Activated T-helper 1 cell treated with anti-CD3 and anti-CD28 coated beads, Interleukin-12 subunit alpha, Interleukin-12 subunit beta, Interleukin-2, Interleukin-4 antibody, amounts not matched to agents 30 ng/mL and 10 ng/mL and 1 ng/mL, durations not matched to agents 14 hours and 24 hours and 36 hours (primary cell): ENCODE measurements around the gene GRID1. TPM values are rescaled to one million over a fixed set of nuclear protein-coding genes. Genes with fewer than 3 reads are reported as not detected.

Experiments used
- DNase-seq: peaks from one replicate; pipeline ENCODE4 v3.0.0; 2021; ENCODE audit warnings: low spot score
- H3K27ac Mint-ChIP-seq: one replicate; pipeline ENCODE4 v1.8.0; 2021; ENCODE audit warnings: mild to moderate bottlenecking, mixed read lengths
- H3K27me3 Mint-ChIP-seq: one replicate; pipeline ENCODE4 v1.8.0; 2022; ENCODE audit warnings: mild to moderate bottlenecking, moderate library complexity, mixed read lengths; ENCODE audit not compliant: insufficient read depth
- H3K36me3 Mint-ChIP-seq: one replicate; pipeline ENCODE4 v1.8.0; 2021; ENCODE audit warnings: low read depth, mixed read lengths
- H3K4me1 Mint-ChIP-seq: one replicate; pipeline ENCODE4 v1.8.0; 2021; ENCODE audit warnings: low read depth, mixed read lengths
- H3K4me3 Mint-ChIP-seq: one replicate; pipeline ENCODE4 v1.8.0; 2021; ENCODE audit warnings: mild to moderate bottlenecking, moderate library complexity, mixed read lengths
- H3K9me3 Mint-ChIP-seq: one replicate; pipeline ENCODE4 v1.8.0; 2021; ENCODE audit warnings: mixed read lengths
- intact Hi-C: fragments of 100-400 bp; cut with micrococcal nuclease; formaldehyde crosslinking; loops from one replicate; pipeline ENCODE4 v1.15.1; 2024
- total RNA-seq: library from RNA; stranded (reverse); gene quantifications from 2 replicates; pipeline ENCODE4 v1.2.3, GENCODE V29; 2022

GRID1 gene
- total RNA-seq, 1 donor from 2014 or later: not detected

DNA sequence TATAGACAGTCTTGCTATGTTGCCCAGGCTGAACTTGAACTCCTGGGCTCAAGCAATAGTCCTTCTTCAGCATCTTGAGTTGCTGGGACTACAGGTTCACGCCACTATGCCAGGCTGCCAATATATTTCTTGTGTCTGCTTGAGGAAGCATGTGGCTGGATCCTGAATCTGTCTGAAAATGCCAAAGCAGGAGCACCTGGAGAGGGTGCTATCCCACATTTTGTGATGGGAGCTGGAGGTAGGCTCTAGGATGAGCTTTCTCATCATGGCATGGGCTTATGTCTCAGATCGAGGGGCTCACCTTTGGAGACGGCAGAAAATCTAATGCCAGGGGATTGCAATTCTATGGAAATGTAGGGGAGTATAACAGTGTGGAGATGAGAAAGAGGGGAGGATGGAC lies 744.2 kb downstream of the GRID1 start:
- Mint-ChIP-seq H3K4me3 (no peak overlapping the region), H3K27ac (no peak overlapping the region), H3K36me3 (no peaks in the 10 kb centered on the region), H3K27me3 (peaks cover 11% of the 10 kb centered on the region), H3K9me3 (no peaks in the 10 kb centered on the region), H3K4me1 (no peaks in the 10 kb centered on the region)
- intact Hi-C loops: no loop called here
- no peak for DNase-seq

DNA sequence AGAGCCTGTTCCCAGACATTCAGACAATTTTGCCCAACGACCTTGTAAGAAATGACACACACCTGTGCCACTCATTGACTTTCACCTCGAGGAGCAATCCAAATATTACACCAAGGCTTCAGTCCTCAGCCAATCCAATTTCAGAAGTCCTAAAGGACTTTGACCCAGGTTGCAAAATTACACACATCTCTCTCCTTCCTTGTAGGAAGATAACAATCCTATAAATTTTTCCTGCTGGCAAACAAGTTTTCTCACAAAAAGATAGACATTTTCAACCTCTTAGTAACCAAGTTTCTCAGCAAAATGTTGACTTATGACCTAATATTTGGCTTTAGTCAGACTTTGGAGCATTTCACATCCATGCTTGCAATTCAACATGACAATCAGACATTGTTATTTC lies 745.0 kb downstream of the GRID1 start:
- no peaks in the 10 kb centered on the region for H3K9me3 Mint-ChIP-seq
- no peak for DNase-seq
- peaks cover 14% of the 10 kb centered on the region for H3K27me3 Mint-ChIP-seq
- H3K36me3 Mint-ChIP-seq: no peaks in the 10 kb centered on the region
- H3K27ac Mint-ChIP-seq: no peak overlapping the region
- no peak overlapping the region for H3K4me3 Mint-ChIP-seq
- intact Hi-C loops: no loop called here
- H3K4me1 Mint-ChIP-seq: no peaks in the 10 kb centered on the region

DNA sequence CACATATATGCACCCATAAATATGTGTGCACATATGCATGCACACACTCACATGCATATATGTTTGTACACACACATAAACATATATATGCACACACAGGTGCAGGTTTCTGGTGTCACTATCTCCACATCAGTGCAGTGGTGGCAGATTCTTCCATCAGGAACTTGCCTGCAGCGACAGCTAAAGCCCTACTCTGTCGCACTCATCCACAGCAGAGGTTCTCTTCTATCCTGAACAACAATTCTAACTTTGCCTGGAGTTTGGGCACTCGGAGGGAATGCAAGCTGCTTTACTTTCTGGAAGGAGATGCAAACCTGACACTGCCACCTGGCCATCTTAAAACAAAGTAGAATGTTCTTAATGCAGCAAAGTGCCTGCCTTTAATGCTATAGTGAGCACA lies 745.8 kb downstream of the GRID1 start:
- peaks cover 14% of the 10 kb centered on the region for H3K27me3 Mint-ChIP-seq
- H3K27ac Mint-ChIP-seq: no peak overlapping the region
- DNase-seq: no peak
- no peaks in the 10 kb centered on the region for H3K36me3 Mint-ChIP-seq
- intact Hi-C loops: no loop called here
- H3K4me3 Mint-ChIP-seq: no peak overlapping the region
- no peaks in the 10 kb centered on the region for H3K9me3 Mint-ChIP-seq
- H3K4me1 Mint-ChIP-seq: no peaks in the 10 kb centered on the region

DNA sequence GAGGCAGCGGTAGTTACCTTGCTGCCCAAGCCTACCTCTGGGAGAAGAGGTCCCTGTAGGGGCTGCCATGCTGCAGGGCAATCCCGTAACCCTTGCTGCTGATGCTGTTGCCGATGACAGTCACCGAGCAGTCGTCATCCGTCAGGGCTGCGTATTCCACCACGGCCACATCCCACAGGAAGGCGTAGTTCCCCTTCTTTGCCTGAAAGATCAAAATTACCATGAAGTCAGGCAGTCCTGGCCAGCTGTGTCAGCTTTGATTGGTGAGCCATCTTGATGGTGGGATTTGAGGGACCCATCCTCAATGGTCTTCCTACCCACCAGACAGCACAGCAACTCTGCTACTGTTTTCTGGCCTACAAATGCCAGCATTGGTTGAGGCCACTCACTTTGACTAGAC lies 746.8 kb downstream of the GRID1 start:
- H3K4me1 Mint-ChIP-seq: peaks cover 2% of the 10 kb centered on the region

DNA sequence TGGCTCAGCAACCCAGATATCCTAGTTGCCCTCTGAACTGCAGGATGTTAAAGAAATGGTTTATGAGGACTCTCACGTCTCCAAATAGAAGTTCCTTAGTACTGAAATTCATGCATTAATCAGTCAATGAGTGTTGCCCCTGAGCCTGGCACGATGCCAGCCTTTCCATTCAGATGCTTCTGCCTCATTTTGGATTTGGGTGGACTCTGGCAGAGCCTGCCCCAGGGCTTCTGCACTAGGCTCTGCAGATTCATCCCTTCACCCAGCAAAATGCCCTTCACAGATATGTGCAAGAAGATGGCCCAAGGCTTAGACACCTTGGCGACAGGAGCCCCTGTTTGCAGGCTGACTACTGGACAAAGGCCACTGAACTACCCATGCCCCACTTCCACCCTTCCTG lies 747.8 kb downstream of the GRID1 start:
- H3K36me3 Mint-ChIP-seq: no peaks in the 10 kb centered on the region
- peaks cover 12% of the 10 kb centered on the region for H3K4me1 Mint-ChIP-seq
- intact Hi-C loops: no loop called here
- peaks cover 14% of the 10 kb centered on the region for H3K27me3 Mint-ChIP-seq
- no peak overlapping the region for H3K27ac Mint-ChIP-seq
- H3K4me3 Mint-ChIP-seq: no peak overlapping the region
- DNase-seq: no peak
- no peaks in the 10 kb centered on the region for H3K9me3 Mint-ChIP-seq

More for the DNA sequence above, 746.8 kb downstream of the GRID1 start:
- intact Hi-C loops: no loop called here
- Mint-ChIP-seq H3K4me3 (no peak overlapping the region), H3K27ac (no peak overlapping the region), H3K9me3 (no peaks in the 10 kb centered on the region), H3K36me3 (no peaks in the 10 kb centered on the region), H3K27me3 (peaks cover 11% of the 10 kb centered on the region)
- DNase-seq: no peak

DNA sequence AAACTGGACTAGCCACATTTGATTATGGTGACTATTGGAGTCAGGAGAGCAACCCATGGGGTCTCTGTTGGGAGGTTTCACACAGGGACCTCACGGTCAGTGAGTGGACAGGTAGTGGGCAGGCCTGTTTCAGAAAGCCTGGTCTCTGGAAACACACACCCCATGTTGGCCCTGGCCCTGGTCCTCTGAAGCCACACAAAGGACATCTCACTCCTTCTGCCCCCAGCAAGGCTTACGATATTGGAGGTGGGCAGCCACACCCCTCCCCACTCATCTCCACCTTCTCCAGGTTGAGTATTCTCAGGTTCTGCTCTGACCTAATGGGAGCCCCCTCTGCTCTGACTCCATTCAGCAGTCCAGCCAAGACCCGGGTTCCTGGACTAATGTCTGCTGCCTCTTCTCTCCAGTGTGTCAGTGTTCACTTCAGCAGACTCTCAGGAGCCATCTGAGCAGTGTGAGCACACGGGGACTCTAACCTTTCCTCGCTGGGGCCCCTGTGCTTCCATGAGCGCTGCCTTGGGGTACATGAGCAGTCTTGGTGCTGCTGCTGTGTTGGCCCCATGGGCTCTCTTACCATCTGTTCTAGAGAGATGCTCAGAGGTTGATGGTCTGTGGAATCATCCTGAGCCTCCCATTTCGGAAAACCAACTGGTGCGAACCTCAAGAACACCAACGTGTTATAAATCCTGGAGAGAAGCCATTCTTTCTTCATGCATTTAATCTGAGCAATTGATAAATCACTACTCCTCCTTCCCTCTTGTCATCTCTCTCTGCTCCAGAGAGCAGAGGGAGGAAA lies 748.6 kb downstream of the GRID1 start:
- intact Hi-C loops: no loop called here
- peaks cover 19% of the 10 kb centered on the region for H3K4me1 Mint-ChIP-seq
- no peak overlapping the region for H3K4me3 Mint-ChIP-seq
- peaks cover 16% of the 10 kb centered on the region for H3K27me3 Mint-ChIP-seq
- H3K27ac Mint-ChIP-seq: no peak overlapping the region
- no peaks in the 10 kb centered on the region for H3K9me3 Mint-ChIP-seq
- DNase-seq: no peak
- H3K36me3 Mint-ChIP-seq: no peaks in the 10 kb centered on the region

DNA sequence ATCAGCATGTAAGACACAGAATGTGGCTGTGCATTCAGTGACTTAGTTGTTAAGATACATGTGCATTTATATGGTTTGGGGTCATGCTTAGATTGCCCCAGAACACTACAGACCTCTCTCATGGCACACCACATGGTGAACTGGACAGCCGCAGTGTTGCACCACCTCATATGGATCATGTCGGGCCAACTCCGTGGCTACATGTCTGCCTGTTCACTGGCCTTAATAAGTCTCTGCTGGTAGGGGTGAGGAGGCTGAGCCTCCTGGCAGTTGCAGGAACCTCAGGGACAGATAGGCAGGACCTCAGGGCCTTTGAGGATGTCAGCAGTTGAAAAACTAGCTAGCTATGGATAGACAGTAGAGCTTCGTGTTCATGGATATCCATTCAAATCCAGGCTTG lies 751.0 kb downstream of the GRID1 start:
- Mint-ChIP-seq H3K4me1 (peaks cover 36% of the 10 kb centered on the region), H3K27ac (no peak overlapping the region), H3K36me3 (no peaks in the 10 kb centered on the region), H3K9me3 (no peaks in the 10 kb centered on the region), H3K4me3 (no peak overlapping the region), H3K27me3 (peaks cover 14% of the 10 kb centered on the region)
- intact Hi-C loops: no loop called here
- DNase-seq: no peak

DNA sequence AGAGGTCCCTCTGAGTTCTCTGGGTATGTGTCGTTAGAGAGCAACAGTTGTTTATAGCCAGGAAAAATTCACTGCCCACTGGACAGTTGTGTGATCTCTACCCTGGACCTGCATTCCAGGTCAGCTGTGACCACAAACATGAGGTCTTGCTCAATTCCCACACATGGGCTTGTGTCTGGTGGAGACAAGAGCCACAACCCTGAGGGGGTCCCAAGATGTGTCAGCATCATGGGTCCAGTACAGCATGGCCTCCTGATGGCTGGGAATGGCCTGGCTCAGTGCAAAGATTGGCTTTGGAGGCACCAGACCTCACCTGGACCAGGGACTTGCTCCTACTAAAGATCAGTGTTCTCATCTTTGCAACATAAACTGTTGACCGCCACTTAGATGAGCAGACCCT lies 751.6 kb downstream of the GRID1 start:
- Mint-ChIP-seq H3K36me3 (no peaks in the 10 kb centered on the region), H3K27ac (no peak overlapping the region), H3K4me1 (peaks cover 36% of the 10 kb centered on the region), H3K27me3 (peaks cover 19% of the 10 kb centered on the region), H3K4me3 (no peak overlapping the region), H3K9me3 (no peaks in the 10 kb centered on the region)
- DNase-seq: no peak
- intact Hi-C loops: no loop called here

DNA sequence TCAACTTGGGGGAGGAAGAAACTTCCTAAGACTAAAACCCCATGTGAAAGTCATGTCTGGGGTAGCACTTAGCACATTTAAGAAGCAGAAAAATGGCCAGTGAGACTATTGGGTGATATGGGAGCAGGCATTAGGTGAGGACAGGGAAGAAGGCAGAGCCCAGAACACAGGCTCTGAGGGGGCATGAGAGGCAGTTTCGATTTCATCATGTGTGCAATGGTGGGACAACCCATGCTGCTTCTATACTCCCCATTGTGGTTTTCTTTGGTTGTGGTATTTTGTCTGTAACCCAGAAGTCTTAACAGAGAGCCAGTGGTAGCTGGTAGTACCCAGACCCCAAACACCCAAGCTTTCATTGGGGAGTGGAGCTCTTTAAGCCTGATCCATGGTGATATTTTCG lies 752.0 kb downstream of the GRID1 start:
- Mint-ChIP-seq H3K4me1 (peaks cover 36% of the 10 kb centered on the region), H3K27ac (no peak overlapping the region), H3K4me3 (no peak overlapping the region), H3K27me3 (peaks cover 21% of the 10 kb centered on the region), H3K36me3 (no peaks in the 10 kb centered on the region), H3K9me3 (no peaks in the 10 kb centered on the region)
- intact Hi-C loops: no loop called here
- DNase-seq: no peak

DNA sequence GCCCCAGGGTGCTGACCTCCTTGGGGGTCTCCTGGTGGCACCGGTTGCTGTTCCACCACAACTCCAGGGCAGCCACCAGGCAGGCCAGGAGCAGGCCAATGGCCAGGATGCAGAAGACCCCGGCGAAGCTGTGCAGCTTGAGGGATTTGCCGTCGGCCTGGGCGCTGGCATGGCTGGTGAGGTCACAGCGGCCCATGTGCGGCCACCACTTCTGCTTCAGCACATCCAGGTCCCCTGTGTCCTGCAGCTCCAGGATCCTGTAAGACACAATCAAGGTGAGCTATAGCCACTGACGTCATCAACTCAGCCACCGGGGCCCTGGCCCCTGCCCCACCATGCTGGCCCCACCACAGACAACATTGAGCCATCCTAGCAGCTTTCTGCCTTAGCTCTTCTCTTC lies 753.2 kb downstream of the GRID1 start:
- H3K4me3 Mint-ChIP-seq: no peak overlapping the region

DNA sequence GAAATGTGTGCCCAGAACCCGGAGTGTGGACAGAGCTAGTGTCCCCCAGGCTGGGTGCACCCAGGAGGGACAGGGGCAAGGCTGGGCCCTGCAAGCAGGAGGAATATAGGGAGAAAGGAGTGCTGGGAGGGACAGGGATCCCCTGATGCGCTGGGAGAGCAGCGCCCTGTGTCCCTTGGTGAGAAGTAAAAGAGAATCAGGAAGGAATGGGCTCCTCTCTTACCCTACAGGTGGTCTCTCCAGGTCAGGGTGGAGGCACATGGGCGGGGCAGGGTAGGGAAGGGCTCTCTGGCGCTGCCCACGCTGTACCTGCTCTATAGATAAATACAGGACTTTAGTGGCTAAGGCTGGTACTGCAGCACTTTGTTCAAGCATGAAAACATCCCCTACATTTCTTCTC lies 753.8 kb downstream of the GRID1 start:
- Mint-ChIP-seq H3K4me3 (peak overlapping the region; percentile 13), H3K27ac (no peak overlapping the region), H3K36me3 (no peaks in the 10 kb centered on the region), H3K27me3 (peaks cover 26% of the 10 kb centered on the region), H3K4me1 (peaks cover 36% of the 10 kb centered on the region), H3K9me3 (no peaks in the 10 kb centered on the region)
- intact Hi-C loops: no loop called here
- DNase-seq: no peak

More for the DNA sequence above, 753.2 kb downstream of the GRID1 start:
- intact Hi-C loops: no loop called here
- Mint-ChIP-seq H3K36me3 (no peaks in the 10 kb centered on the region), H3K4me1 (peaks cover 36% of the 10 kb centered on the region), H3K27ac (no peak overlapping the region), H3K9me3 (no peaks in the 10 kb centered on the region), H3K27me3 (peaks cover 22% of the 10 kb centered on the region)
- no peak for DNase-seq

DNA sequence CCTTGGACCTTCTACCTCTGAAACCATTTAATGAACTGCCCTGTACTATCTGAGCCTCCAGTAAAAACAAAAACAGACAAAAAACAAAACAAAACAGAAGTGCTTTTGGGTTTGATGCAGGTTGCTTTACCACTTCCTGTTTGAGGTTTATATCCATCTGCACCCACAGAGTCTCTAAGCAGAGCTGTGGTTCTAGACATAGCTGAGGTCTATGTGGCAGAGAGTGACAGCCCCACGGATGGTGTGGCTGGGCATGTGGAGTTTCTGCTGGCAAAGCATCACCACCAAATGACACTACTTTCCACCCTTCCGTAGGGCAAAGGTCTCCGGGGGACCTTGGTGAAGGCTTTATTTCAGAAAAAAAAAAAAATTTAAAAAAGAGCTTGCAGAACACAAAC lies 754.2 kb downstream of the GRID1 start:
- peak; percentile 52 for DNase-seq
- peak overlapping the region; percentile 15 for H3K27ac Mint-ChIP-seq

DNA sequence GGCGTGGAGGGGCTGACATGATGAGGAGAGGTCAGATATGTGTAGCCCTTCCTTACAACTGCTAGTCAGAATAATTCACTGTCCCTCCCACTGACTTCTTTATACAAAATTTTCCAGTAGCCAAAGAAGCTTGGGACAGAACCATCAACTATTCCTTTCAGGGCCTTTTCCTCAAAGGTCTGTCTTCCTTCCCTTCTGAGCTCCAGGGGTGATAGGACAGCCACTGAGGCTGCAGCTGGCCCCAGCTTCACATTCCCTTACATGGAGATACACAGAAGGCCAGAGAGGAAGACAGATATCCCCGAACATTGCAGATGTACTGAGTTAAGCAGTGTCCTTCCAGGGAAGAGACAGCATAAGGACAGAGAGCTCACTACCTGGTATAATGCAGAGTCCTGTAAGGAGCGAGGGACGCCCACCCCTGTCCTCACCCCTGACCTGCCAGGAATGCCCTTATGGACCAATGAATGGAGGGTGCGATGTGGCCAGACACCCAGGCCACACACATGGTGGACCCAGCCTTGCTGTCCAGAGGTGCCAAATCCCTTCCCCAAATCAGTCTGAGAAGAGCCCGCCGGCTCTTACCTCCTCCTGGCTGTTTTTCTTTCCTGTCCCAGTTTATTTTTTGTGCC lies 754.7 kb downstream of the GRID1 start:
- H3K36me3 Mint-ChIP-seq: no peaks in the 10 kb centered on the region
- peak overlapping the region; percentile 15 for H3K27ac Mint-ChIP-seq
- peaks cover 36% of the 10 kb centered on the region for H3K4me1 Mint-ChIP-seq
- peak overlapping the region; percentile 53 for H3K4me3 Mint-ChIP-seq
- peaks cover 28% of the 10 kb centered on the region for H3K27me3 Mint-ChIP-seq
- intact Hi-C loops: no loop called here
- DNase-seq: no peak
- no peaks in the 10 kb centered on the region for H3K9me3 Mint-ChIP-seq

More for the DNA sequence above, 754.2 kb downstream of the GRID1 start:
- intact Hi-C loops: no loop called here
- H3K36me3 Mint-ChIP-seq: no peaks in the 10 kb centered on the region
- H3K27me3 Mint-ChIP-seq: peaks cover 27% of the 10 kb centered on the region
- H3K4me1 Mint-ChIP-seq: peaks cover 36% of the 10 kb centered on the region
- H3K9me3 Mint-ChIP-seq: no peaks in the 10 kb centered on the region
- peak overlapping the region; percentile 53 for H3K4me3 Mint-ChIP-seq
